Lower leg skin (tissue), 3 donors: ENCODE measurements around the gene PNMA6E.

ENCODE experiments used
- POLR2A ChIP-seq, 2 donors: fragments of 450-650 bp; IDR thresholded peaks; one replicate each; pipeline ENCODE4 v1.6.1; 2016 to 2017; ENCODE audit warnings: antibody characterized with exemption in 2 of 2, mild to moderate bottlenecking in 1 of 2, moderate library complexity in 1 of 2
- TF ChIP-seq, protein P1 (sequence below), 3 donors: fragments of 450-650 bp; IDR thresholded peaks; one replicate each; pipeline ENCODE4 v1.5.1; 2016; ENCODE audit warnings: antibody characterized with exemption in 3 of 3, mild to moderate bottlenecking in 3 of 3, moderate library complexity in 2 of 3

DNA sequence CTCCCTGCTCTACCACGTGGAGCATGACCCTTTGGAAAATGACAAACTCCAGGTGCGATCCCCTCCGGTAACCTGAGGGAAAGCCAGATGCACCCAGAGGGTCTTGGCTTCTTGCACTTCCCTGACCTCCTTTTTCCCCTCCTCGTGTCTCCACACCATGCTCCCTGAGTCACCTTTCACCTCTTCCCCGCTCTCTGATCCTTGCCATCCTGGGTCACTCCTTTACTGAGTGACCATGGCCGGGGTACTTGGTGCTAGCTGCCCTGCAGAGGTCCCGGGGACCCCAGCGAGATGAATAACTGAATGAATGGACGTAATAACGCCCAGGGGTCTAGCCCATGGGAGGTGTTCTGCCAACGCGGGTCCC, 9.7 kb upstream of the PNMA6E start:
- TF ChIP-seq, protein P1, sequence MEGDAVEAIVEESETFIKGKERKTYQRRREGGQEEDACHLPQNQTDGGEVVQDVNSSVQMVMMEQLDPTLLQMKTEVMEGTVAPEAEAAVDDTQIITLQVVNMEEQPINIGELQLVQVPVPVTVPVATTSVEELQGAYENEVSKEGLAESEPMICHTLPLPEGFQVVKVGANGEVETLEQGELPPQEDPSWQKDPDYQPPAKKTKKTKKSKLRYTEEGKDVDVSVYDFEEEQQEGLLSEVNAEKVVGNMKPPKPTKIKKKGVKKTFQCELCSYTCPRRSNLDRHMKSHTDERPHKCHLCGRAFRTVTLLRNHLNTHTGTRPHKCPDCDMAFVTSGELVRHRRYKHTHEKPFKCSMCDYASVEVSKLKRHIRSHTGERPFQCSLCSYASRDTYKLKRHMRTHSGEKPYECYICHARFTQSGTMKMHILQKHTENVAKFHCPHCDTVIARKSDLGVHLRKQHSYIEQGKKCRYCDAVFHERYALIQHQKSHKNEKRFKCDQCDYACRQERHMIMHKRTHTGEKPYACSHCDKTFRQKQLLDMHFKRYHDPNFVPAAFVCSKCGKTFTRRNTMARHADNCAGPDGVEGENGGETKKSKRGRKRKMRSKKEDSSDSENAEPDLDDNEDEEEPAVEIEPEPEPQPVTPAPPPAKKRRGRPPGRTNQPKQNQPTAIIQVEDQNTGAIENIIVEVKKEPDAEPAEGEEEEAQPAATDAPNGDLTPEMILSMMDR (IDR thresholded peaks at IDR 0.05): no peak
- no peak for TF ChIP-seq POLR2A (IDR thresholded peaks at IDR 0.05)
